Loucy (cell line): ENCODE data around the gene RNASE8.

Source experiments
- H2AFZ ChIP-seq: fragments of 200-600 bp; sonication (generic); 2 replicates; pipeline ENCODE4 v1.6.0; 2016; ENCODE audit warnings: antibody characterized with exemption, mild to moderate bottlenecking, low read length, moderate library complexity
- H3F3A ChIP-seq: fragments of 200-600 bp; 2 replicates; pipeline ENCODE4 v1.6.0; 2016; ENCODE audit warnings: antibody characterized with exemption, low read depth, mild to moderate bottlenecking
- H3K27me3 ChIP-seq: fragments of 200-600 bp; sonication (generic); 2 replicates; pipeline ENCODE4 v1.6.1; 2014; ENCODE audit warnings: low read length, mild to moderate bottlenecking; ENCODE audit not compliant: insufficient read depth, poor library complexity, severe bottlenecking
- H3K36me3 ChIP-seq: fragments of 200-600 bp; sonication (generic); 2 replicates; pipeline ENCODE4 v1.6.1; 2016; ENCODE audit warnings: low read length; ENCODE audit not compliant: insufficient read depth
- H3K4me1 ChIP-seq: fragments of 200-600 bp; sonication (generic); 2 replicates; pipeline ENCODE4 v1.5.1; 2014; ENCODE audit warnings: low read length, mild to moderate bottlenecking; ENCODE audit not compliant: insufficient read depth, poor library complexity, severe bottlenecking
- H3K4me2 ChIP-seq: fragments of 200-600 bp; sonication (generic); 2 replicates; pipeline ENCODE4 v1.6.0; 2014; ENCODE audit warnings: antibody characterized with exemption, low read length, low read depth, mild to moderate bottlenecking; ENCODE audit not compliant: poor library complexity, severe bottlenecking
- H3K4me3 ChIP-seq: fragments of 200-600 bp; sonication (generic); 2 replicates; pipeline ENCODE4 v1.5.1; 2014; ENCODE audit warnings: low read length, mild to moderate bottlenecking, mixed read lengths; ENCODE audit not compliant: poor library complexity, severe bottlenecking
- H3K79me2 ChIP-seq: fragments of 200-600 bp; sonication (generic); 2 replicates; pipeline ENCODE4 v1.6.1; 2014; ENCODE audit warnings: low read length; ENCODE audit not compliant: insufficient read depth
- H3K9ac ChIP-seq: fragments of 200-600 bp; sonication (generic); 2 replicates; pipeline ENCODE4 v1.6.0; 2014; ENCODE audit warnings: mild to moderate bottlenecking, low read depth, low read length, moderate library complexity; ENCODE audit not compliant: poor library complexity, severe bottlenecking
- H3K9me2 ChIP-seq: fragments of 200-600 bp; sonication (generic); replicated peaks from 2 replicates; pipeline ENCODE4 v1.6.1; 2016; ENCODE audit warnings: low read depth, low read length, mixed read lengths
- H3K9me3 ChIP-seq: fragments of 200-600 bp; sonication (generic); 2 replicates; pipeline ENCODE4 v1.6.1; 2014; ENCODE audit warnings: mild to moderate bottlenecking, antibody characterized with exemption, low read length, low read depth; ENCODE audit not compliant: insufficient read depth
- H4K20me1 ChIP-seq: fragments of 200-600 bp; sonication (generic); 2 replicates; pipeline ENCODE4 v1.6.0; 2014; ENCODE audit warnings: antibody characterized with exemption, low read length, mild to moderate bottlenecking; ENCODE audit not compliant: insufficient read depth, poor library complexity, severe bottlenecking
- CTCF ChIP-seq: fragments of 200-600 bp; sonication (generic); conservative IDR thresholded peaks from 2 replicates; pipeline ENCODE4 v1.5.1; 2014; ENCODE audit warnings: mild to moderate bottlenecking, antibody characterized with exemption, low read length
- EZH2phosphoT487 ChIP-seq: fragments of 200-600 bp; IDR thresholded peaks from 2 replicates; pipeline ENCODE4 v1.6.1; 2018; ENCODE audit warnings: antibody characterized with exemption, mild to moderate bottlenecking, moderate library complexity, borderline replicate concordance

RNASE8 gene

GRCh38 chr14:21103411-21103709 lies 45.7 kb downstream of the RNASE8 start:
- H3K9ac ChIP-seq: peak overlapping the region; percentile 96
- no peaks in the 10 kb centered on the region for H3K9me3 ChIP-seq
- no peaks in the 10 kb centered on the region for H3K9me2 ChIP-seq
- H4K20me1 ChIP-seq: no peaks in the 10 kb centered on the region
- TF ChIP-seq CTCF (no peak; the same call in 1 of the 2 replicates), EZH2phosphoT487 (no peak)
- H3K36me3 ChIP-seq: no peaks in the 10 kb centered on the region
- H3K27me3 ChIP-seq: no peaks in the 10 kb centered on the region
- H3F3A ChIP-seq: no peaks in the 10 kb centered on the region
- H2AFZ ChIP-seq: peak overlapping the region; percentile 91
- peak overlapping the region; percentile 99 for H3K4me2 ChIP-seq
- peak overlapping the region; percentile 92 for H3K4me3 ChIP-seq
- H3K4me1 ChIP-seq: peaks cover 47% of the 10 kb centered on the region
- H3K79me2 ChIP-seq: peaks cover 7% of the 10 kb centered on the region

- no peaks in the 10 kb centered on the region for H3K9me3 ChIP-seq
- H3K27me3 ChIP-seq: no peaks in the 10 kb centered on the region
- H2AFZ ChIP-seq: peak overlapping the region; percentile 91
- TF ChIP-seq CTCF: peak; percentile 69; the same call in 1 of the 2 replicates
- no peak for TF ChIP-seq EZH2phosphoT487
- no peaks in the 10 kb centered on the region for H3K36me3 ChIP-seq
- H3K4me2 ChIP-seq: peak overlapping the region; percentile 99
- no peaks in the 10 kb centered on the region for H4K20me1 ChIP-seq
- peak overlapping the region; percentile 96 for H3K9ac ChIP-seq
- no peaks in the 10 kb centered on the region for H3K9me2 ChIP-seq
- no peaks in the 10 kb centered on the region for H3F3A ChIP-seq
- peaks cover 45% of the 10 kb centered on the region for H3K4me1 ChIP-seq
- H3K4me3 ChIP-seq: peak overlapping the region; percentile 92
- H3K79me2 ChIP-seq: peaks cover 7% of the 10 kb centered on the region
Measured at GRCh38 chr14:21103710-21104447, 46.3 kb downstream of the RNASE8 start.

GRCh38 chr14:21104448-21105060 lies 46.9 kb downstream of the RNASE8 start:
- H3K9ac ChIP-seq: peak overlapping the region; percentile 96
- peaks cover 45% of the 10 kb centered on the region for H3K4me1 ChIP-seq
- no peaks in the 10 kb centered on the region for H3K36me3 ChIP-seq
- peaks cover 7% of the 10 kb centered on the region for H3K79me2 ChIP-seq
- peak overlapping the region; percentile 91 for H2AFZ ChIP-seq
- H4K20me1 ChIP-seq: no peaks in the 10 kb centered on the region
- TF ChIP-seq CTCF (peak; percentile 99), EZH2phosphoT487 (no peak)
- no peaks in the 10 kb centered on the region for H3K27me3 ChIP-seq
- no peaks in the 10 kb centered on the region for H3F3A ChIP-seq
- H3K9me3 ChIP-seq: no peaks in the 10 kb centered on the region
- peak overlapping the region; percentile 99 for H3K4me2 ChIP-seq
- H3K9me2 ChIP-seq: no peaks in the 10 kb centered on the region
- H3K4me3 ChIP-seq: peak overlapping the region; percentile 92
